GM10847 (cell line): Measurements from ENCODE around the gene RAB8A.

ENCODE experiments used
- POLR2A ChIP-seq: IDR thresholded peaks from 2 replicates; pipeline ENCODE4 v1.6.1; 2011; ENCODE audit not compliant: insufficient read length; ENCODE audit errors: extremely low read depth

RAB8A gene

DNA sequence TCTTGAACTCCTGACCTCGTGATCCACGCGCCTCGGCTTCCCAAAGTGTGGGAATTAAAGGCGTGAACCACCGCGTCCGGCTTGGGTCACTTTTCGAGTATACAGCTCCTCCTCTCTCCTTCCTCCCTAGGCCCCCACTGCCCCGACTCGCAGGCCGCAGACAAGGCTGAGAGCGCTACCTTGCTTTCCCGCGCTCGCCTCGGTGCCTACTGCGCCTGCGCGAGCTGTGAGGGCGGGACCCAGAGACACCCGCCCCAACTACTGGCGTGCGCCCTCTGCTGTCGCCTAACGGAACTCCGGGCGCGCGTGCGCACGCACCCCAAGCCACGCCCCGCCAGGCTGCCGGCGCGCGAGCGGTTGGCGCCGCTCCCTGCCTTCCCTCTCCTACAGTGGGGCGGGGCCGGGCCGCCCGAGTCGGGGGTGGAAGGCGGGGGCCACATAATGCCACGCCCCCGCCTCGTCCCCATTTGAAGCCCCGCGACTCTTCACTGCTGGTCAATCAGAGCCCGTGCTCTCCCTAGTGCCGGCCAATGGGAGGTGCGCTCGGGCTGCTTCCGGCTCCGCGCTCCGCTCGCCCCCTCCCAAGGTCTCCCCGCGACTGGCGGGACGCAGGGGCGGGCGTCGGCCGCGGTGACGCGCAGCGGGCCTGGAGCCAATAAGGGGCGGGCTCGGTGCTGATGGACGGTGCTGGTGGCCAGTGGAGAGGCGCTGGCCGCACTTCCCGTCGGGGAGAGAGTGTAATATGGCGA is at the start of gene RAB8A:
TSS of gene RAB8A (plus strand) at position 730 of the 749 bp plus-strand sequence. CDS start at position 743, 13 bp downstream.
- peak; percentile 48 for TF ChIP-seq POLR2A

DNA sequence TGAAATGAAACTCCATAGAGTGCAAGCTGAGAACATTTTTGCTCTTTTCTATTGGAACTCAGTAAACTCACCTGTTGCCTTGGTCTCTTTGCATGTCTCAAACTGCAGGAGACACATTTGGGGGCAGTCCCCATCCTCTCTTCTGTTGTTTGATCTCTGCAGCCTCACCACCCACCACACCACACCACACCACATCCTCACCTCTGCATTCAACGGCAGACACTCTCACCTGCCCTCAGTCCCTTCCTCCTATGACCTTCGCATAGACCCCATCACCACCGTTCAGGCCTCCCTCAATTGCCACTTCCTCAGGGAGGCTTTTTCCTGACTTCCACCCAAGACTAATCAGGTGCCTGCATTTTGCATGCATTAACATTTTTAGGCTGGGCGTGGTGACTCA is 49.7 kb upstream of the RAB8A start:
- TF ChIP-seq POLR2A = no peak

DNA sequence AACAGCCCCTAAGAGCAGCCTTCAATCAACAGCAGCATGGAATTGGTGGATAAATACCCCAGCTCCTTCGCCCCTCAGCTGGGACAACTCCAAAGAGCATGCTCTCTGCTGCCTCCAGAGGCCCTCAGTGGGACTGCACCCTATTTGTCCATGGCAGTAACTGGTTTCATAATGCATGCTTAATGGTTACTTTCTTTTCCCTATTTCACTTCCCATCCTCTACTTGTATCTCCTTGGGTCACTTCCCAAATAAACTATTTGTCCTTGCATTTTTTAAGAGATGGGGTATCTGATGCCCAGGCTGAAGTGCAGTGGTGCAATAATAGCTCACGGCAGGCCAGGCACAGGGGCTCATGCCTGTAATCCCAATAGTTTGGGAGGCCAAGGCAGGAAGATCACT is 48.9 kb upstream of the RAB8A start:
- TF ChIP-seq POLR2A = no peak

DNA sequence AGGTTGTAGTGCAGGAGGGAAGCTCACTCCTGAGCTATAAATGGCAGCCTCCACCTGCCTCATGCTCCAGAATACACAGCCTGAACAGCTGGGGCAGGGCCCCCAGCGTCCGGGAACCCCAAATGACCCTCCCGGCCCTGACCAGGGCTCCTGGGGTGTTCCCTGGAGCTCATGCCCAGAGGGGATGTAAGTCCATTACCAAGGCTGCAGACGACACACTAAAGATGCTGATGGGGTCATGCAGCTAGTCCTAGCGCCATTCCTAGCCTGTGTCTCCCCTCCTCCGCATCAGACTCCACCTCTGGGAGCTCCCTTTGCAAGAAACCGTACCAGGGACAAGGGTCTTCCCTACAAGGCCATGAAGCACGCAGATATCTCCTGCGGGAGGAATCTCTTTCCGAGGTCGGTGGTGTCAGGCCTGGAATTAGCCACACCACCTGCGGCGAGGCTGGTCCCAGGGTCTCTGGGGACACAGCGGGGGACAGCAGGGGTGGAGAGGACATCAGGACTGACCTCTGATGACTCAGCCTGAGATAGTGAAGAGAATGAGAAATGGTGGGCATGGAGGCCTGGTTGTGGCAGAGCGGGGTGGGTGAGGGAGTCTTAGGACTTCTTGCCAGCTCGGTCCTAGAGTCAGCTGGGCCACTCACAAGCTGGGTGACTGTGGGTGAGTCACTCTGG is 47.3 kb upstream of the RAB8A start:
- no peak for TF ChIP-seq POLR2A

DNA sequence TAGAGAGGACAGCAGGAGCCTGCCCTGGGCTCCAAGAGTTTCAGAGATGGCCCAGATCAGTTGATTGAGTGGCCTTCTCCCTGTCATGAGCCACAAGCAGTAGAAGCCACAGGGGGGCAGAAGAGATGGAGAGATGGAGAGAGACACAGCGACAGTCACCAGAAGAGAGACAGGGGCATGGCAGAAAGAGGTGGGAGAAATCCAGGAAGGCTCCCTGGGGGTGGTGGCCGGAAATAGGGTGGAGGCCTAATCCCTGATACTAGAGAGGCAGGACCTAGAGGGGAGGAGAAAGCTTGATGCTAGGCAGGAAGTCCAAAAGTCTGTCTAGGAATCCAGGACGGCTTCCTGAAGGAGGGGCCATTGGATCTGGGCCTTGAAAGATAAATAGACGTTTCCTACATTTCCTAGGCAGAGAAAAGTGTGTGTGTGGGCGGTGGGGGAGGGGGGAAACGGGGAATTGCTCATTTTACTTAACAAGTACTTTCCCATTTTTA is 45.0 kb upstream of the RAB8A start:
- TF ChIP-seq POLR2A = no peak

DNA sequence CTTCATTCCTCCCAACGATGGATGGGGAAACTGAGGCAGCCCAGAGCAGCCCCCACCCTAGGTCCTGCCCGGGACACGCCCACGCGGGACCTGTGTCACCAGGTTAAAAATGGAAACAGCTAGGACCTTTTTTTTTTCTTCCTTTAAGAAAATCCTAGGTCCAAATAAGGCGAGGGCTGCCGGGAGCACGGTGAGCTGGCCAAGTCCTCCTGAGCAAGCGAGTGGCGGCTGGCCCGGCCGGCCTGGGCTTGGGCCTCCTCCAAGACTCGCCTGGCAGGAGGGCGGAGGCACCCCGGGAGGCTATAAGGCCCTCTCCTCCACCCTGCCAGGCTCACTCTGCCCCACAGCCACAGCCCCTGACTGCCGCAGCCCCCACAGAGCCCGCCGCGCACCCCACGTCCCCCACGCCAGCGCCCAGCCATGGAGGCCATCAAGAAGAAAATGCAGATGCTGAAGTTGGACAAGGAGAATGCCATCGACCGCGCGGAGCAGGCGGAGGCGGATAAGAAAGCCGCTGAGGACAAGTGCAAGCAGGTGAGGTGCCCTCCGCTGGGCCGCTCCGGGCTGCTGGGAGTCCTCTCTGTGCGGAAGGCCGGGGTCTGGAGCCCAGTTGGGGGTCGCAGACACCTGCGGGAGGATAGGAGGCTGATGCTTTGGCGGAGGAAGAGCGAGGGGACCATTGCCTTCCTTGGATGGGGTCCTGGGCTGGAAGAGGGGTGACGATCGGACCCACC is 44.3 kb upstream of the RAB8A start:
- TF ChIP-seq POLR2A = no peak

DNA sequence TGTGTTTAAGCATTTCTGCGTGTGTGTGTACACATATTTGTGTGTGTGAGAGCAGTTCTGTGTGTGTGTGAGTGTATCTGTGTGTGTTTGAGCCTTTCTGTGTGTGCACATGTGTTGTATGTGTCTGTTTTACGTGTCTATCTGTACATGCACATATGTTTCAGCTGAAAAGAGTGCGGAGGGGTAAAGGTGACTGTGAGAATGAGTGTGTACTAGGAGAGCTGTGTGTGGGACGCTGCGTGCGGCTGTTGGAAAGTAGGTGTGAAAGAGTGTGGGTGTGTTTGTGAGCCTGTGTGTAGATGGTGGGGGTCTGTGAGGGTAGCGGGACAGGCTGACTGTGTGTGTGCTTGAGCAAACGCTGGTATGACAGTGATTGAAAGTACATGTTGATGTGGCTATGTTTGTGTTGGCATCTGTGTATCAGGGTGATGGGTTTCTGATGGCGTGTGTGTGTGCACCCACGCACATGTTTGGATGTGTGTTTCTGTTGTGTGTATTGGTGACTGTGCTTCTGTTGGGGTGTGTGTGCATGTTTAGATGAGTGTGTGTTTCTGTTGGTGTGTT is 42.9 kb upstream of the RAB8A start:
- no peak for TF ChIP-seq POLR2A

DNA sequence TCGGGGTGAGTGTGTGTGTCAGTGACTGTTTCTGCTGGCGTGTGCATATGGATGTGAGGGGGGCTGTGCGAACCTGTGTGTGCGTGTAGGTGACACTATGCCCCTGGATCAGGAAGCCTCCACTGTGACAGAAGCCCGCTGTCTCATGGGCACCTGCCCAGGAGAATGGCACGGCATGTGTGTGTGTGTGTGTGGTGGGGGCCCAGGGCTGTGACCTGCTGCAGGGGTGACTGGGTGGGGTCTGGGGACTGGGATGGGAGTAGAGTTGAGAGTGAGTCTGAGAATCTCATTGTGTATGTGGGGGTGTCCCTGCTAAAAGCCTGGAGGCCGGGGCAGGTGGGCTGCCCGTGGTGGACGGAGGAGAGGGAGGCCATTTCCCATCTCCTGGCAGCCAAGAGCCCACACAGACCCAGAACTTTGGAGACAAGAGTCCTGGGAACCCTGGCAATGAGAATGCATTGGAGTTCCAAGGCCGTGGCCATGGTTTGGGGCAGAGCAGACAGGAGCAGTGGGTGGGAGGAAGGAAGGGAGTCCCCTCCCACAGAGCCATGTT is 41.8 kb upstream of the RAB8A start:
- TF ChIP-seq POLR2A = no peak

DNA sequence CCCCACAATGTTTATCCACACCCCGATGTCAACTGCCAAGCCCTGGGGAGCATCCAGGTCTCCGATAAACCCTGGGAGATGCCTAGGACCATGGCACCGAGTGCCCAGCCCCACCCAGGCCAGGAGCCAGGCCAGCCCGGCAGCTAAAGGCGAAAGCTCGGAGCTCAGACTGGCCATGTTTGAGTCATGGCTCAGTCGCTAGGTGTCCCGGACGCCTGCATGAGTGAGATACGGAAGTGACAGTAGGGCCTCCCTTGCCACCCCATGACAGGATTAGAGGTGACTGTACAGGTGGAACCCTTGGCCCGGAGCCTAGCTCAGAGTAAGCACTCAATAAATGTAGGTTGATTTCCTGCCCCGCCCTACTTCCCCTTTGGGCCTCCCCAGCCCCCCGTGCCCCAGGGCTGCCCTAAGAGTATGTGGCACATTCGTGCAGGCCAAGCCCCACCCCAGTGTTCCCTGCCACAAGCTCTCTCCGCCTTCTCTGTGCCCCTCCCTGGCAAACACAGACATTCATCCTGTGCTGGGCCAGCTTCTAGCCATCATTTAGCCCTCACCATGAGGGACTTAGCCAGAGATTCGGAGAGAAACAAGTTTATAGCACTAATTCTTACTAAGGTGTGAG is 41.2 kb upstream of the RAB8A start:
- peak; percentile 26 for TF ChIP-seq POLR2A

DNA sequence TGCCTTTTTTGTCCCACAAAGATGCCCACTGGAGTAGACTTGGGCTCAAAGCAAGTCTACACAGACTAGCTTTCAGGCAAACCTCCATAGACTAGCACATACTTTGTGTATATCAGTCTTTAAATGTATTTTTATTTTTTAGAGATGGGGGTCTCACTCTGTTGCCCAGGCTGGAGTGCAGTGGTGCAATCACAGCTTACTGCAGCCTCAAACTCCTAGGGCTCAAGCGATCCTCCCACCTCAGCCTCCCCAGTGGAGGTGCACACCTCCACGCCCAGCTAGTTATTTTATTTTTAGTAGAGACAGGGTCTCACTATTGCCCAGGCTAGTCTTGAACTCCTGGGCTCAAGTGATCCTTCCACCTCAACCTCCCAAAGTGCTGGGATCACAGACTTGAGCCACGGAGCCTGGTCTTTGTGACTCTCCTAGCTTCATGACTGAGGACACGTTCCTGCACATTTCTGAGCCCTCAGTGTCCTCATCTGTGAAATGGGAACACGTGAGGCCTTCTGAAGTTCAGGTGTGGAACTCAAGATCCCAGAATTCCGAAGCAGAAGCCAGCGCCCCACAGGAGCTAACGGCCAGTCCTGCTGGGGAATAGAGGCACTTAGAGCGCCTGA is 40.5 kb upstream of the RAB8A start:
- TF ChIP-seq POLR2A = no peak

DNA sequence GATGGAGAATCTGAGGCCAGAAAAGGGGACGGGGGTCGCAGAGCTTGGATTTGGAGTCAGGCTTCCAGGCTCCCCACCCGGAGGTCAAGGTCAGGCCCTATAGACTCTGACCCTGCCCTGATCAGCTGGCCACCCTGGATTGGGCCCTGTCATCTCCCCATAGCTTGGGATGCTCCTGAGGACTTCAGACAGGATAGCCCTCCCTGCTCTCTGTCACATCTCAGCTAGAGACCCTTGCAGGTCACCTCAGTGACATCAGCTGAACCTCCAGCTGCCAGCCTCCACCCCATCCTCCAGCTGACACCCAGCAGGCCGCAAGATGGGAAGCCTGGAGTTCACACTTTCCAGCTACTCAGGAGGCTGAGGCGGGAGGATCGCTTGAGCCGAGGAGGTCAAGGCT is 38.2 kb upstream of the RAB8A start:
- TF ChIP-seq POLR2A = no peak

DNA sequence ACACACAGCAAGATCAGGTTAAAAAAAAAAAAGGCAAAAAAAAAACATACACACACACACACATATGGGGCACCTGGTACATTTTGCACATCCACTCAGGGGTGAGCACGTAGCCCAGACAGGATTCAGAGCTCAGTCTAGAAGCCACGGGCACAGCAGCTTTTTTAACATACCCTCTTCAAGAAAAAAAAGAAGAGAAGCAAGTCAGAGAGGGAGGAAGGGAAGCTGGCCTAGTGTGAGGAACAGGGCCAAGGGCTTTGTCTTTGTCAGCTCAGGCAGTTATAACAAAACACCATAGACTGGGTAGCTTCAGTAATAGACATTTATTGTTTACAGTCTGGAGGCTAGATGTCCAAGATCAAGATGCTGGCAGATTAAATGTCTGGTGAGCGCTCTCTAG is 37.7 kb upstream of the RAB8A start:
- no peak for TF ChIP-seq POLR2A

DNA sequence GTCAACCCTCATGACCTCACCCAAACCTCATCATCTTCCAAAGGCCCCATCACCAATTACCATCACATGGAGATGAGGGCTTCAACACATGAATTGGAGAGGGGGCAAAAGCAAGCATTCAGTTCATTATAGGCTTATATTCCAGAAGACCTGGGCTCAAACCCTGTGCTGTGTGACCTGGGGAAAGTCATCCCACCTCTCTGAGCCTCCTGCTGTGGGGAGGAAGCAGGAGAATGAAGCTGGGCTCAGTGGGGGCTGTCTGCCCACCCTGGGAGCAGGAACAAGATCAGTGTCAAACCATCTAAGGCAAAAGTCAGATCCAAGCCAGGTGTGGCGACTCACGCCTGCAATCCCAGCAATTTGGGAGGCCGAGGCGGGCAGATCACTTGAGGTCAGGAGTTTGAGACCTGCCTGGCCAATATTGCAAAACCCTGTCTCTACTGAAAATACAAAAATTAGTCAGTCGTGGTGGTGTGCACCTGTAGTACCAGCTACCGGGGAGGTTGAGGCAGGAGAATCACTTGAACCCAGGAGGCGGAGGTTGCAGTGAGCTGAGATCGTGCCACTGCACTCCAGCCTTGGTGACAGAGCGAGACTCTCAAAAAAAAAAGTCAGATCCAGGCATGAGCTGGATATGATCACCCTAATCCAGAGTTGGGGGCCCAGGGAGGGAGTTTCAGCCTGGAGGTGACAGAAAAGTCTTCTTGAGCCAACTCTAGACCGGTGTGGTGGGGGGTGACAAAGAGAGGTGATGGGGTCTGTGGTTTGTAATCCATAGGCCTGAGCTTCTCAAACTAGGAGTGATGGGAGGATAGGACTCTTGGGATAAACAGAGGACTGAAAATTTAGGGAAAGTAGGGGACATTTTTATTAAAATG is 37.0 kb upstream of the RAB8A start:
- TF ChIP-seq POLR2A = no peak
